Left ventricle myocardium inferior (tissue), 1 donor: Measurements from ENCODE around the gene PIP4P1. TPM values are rescaled to one million over a fixed set of nuclear protein-coding genes. Genes with fewer than 3 reads are reported as not detected.

Experiments used
- DNase-seq: peaks from one replicate; pipeline ENCODE4 v3.0.0-alpha.2; 2020
- H3K27ac ChIP-seq: fragments of 200-600 bp; replicated peaks from 2 replicates; pipeline ENCODE4 v1.8.0; 2021
- H3K27me3 ChIP-seq: fragments of 200-600 bp; 2 replicates; pipeline ENCODE4 v1.8.0; 2021; ENCODE audit warnings: low read depth
- H3K36me3 ChIP-seq: fragments of 200-600 bp; 2 replicates; pipeline ENCODE4 v1.8.0; 2021
- H3K4me1 ChIP-seq: fragments of 200-600 bp; 2 replicates; pipeline ENCODE4 v1.8.0; 2021
- H3K4me3 ChIP-seq: fragments of 200-600 bp; 2 replicates; pipeline ENCODE4 v1.8.0; 2021; ENCODE audit warnings: mild to moderate bottlenecking, moderate library complexity
- H3K9me3 ChIP-seq: fragments of 200-600 bp; replicated peaks from 2 replicates; pipeline ENCODE4 v1.8.0; 2021
- CTCF ChIP-seq: fragments of 200-600 bp; IDR thresholded peaks from 2 replicates; pipeline ENCODE4 v1.8.0; 2021; ENCODE audit warnings: antibody characterized with exemption, mild to moderate bottlenecking, borderline replicate concordance
- intact Hi-C: fragments of 100-400 bp; cut with micrococcal nuclease; formaldehyde crosslinking; loops from one replicate; pipeline ENCODE4 v1.11.0; 2022
- total RNA-seq: library from RNA; stranded (reverse); fragmentation: NEBNext Ultra II Directional; extraction: Animal tissue kit (Norgen Biotek cat#: 25700); gene quantifications from one replicate; pipeline ENCODE4 v1.2.1, GENCODE V29; 2021
- donor health status: DM: no; HTN: yes; CAD: no; lungs with severe emphysema.

Gene PIP4P1
- total RNA-seq, 1 donor from 2014 or later, result 19.7 TPM

- no peak for DNase-seq
- Histone ChIP-seq H3K36me3 (peaks cover 1% of the 10 kb centered on the region), H3K27ac (no peak overlapping the region), H3K4me1 (peaks cover 6% of the 10 kb centered on the region), H3K9me3 (no peaks in the 10 kb centered on the region), H3K4me3 (no peak overlapping the region), H3K27me3 (peaks cover 21% of the 10 kb centered on the region)
- TF ChIP-seq CTCF, result no peak
- intact Hi-C loops, result no loop called here
Observed at GRCh38 chr14:20440465-20440864, 20.8 kb downstream of the PIP4P1 start.

GRCh38 chr14:20438664-20439063, 22.6 kb downstream of the PIP4P1 start:
- no peak overlapping the region for H3K4me3 ChIP-seq
- no peaks in the 10 kb centered on the region for H3K36me3 ChIP-seq
- H3K9me3 ChIP-seq, result no peaks in the 10 kb centered on the region
- H3K27me3 ChIP-seq, result peaks cover 31% of the 10 kb centered on the region
- intact Hi-C loops, result no loop called here
- no peak overlapping the region for H3K27ac ChIP-seq
- no peak for DNase-seq
- peaks cover 21% of the 10 kb centered on the region for H3K4me1 ChIP-seq
- TF ChIP-seq CTCF, result no peak

GRCh38 chr14:20436363-20436755, 24.9 kb downstream of the PIP4P1 start:
- TF ChIP-seq CTCF, result no peak
- no peak for DNase-seq
- no peaks in the 10 kb centered on the region for H3K9me3 ChIP-seq
- no peak overlapping the region for H3K27ac ChIP-seq
- H3K36me3 ChIP-seq, result no peaks in the 10 kb centered on the region
- H3K27me3 ChIP-seq, result peaks cover 31% of the 10 kb centered on the region
- H3K4me3 ChIP-seq, result no peak overlapping the region
- H3K4me1 ChIP-seq, result peaks cover 21% of the 10 kb centered on the region
- intact Hi-C loops, result no loop called here

GRCh38 chr14:20435582-20436362, 25.5 kb downstream of the PIP4P1 start, which contains the start of gene KLHL33:
KLHL33 (minus strand) TSS chr14:20436166; CDS start chr14:20435811, 355 bp downstream.
- Histone ChIP-seq H3K9me3 (no peaks in the 10 kb centered on the region), H3K36me3 (no peaks in the 10 kb centered on the region), H3K27me3 (peaks cover 31% of the 10 kb centered on the region), H3K27ac (peak within 1 kb of the TSS; percentile 72), H3K4me3 (peak within 1 kb of the TSS; percentile 63), H3K4me1 (peaks cover 21% of the 10 kb centered on the region)
- TF ChIP-seq CTCF, result no peak
- intact Hi-C loops, result no loop called here
- no peak for DNase-seq

GRCh38 chr14:20434701-20435581, 26.3 kb downstream of the PIP4P1 start:
- DNase-seq, result peak; percentile 62
- H3K27me3 ChIP-seq, result peaks cover 31% of the 10 kb centered on the region
- H3K4me1 ChIP-seq, result peaks cover 29% of the 10 kb centered on the region
- peak overlapping the region; percentile 63 for H3K4me3 ChIP-seq
- H3K27ac ChIP-seq, result peak overlapping the region; percentile 72
- no peaks in the 10 kb centered on the region for H3K36me3 ChIP-seq
- no peaks in the 10 kb centered on the region for H3K9me3 ChIP-seq
- no peak for TF ChIP-seq CTCF
- intact Hi-C loops, result no loop called here
